SK-N-SH (cell line): ENCODE measurements around the gene SYCN.
"Not testable (repeated sequence)": the region's sequence is repeated elsewhere in the genome, so short reads cannot be mapped to it uniquely, and the experiment has no call there.

Experiments used
- CTCF ChIP-seq: fragments of 200-600 bp; sonication (generic); IDR thresholded peaks from 2 replicates; pipeline ENCODE4 v1.6.1; 2017; ENCODE audit warnings: antibody characterized with exemption, mild to moderate bottlenecking, moderate library complexity
- EP300 ChIP-seq, 2 experiments: IDR thresholded peaks; 2 replicates each; pipeline versions ENCODE4 v1.4.0 to v1.6.1; 2012; ENCODE audit warnings: borderline replicate concordance in 1 of 2, low read depth in 1 of 2, low read length in 1 of 2
- FOXJ3 ChIP-seq: sonication (generic); formaldehyde crosslinking; IDR thresholded peaks from 2 replicates; pipeline ENCODE4 v1.5.1; 2020; ENCODE audit warnings: mild to moderate bottlenecking, missing genetic modification reagents
- MAX ChIP-seq: IDR thresholded peaks from 2 replicates; pipeline ENCODE4 v1.4.0; 2012; ENCODE audit warnings: low read depth
- NFIC ChIP-seq: IDR thresholded peaks from 2 replicates; pipeline ENCODE4 v1.4.0; 2012; ENCODE audit warnings: borderline replicate concordance
- NRF1 ChIP-seq: IDR thresholded peaks from 2 replicates; pipeline ENCODE4 v1.6.1; 2012; ENCODE audit warnings: low read depth, mild to moderate bottlenecking, low read length
- POLR2AphosphoS5 ChIP-seq: IDR thresholded peaks from 2 replicates; pipeline ENCODE4 v1.6.1; 2012; ENCODE audit warnings: low read depth, low read length
- RFX5 ChIP-seq: IDR thresholded peaks from 2 replicates; pipeline ENCODE4 v1.6.1; 2012; ENCODE audit warnings: mild to moderate bottlenecking, improper control_type of control experiment, low read length
- TAF1 ChIP-seq: IDR thresholded peaks from 2 replicates; pipeline ENCODE4 v1.6.1; 2012; ENCODE audit warnings: low read depth, mild to moderate bottlenecking, low read length, moderate library complexity, borderline replicate concordance
- TEAD4 ChIP-seq: IDR thresholded peaks from 2 replicates; pipeline ENCODE4 v1.4.0; 2012; ENCODE audit warnings: mild to moderate bottlenecking, borderline replicate concordance; ENCODE audit not compliant: insufficient read depth

- not testable (repeated sequence) for TF ChIP-seq TEAD4; CTCF; NRF1; POLR2AphosphoS5; TAF1; FOXJ3 (CRISPR knock-in tag); NFIC; EP300 (IDR thresholded peaks at IDR 0.05; ENCODE audit: borderline replicate concordance in 1 of 2, low read depth in 1 of 2, low read length in 1 of 2); RFX5; MAX
Measured at GRCh38 chr19:39243741-39244140, 39.7 kb upstream of the SYCN start.
